SK-N-SH (cell line): ENCODE measurements around the gene SEPTIN10. TPM values are rescaled to one million over a fixed set of nuclear protein-coding genes. Genes with fewer than 3 reads are reported as not detected.

Experiments
- CTCF ChIA-PET: fragments of 300-600, 350-600 bp; formaldehyde crosslinking; extraction: SDS; loops from one replicate; lab custom pipeline; 2021; lab: Yijun Ruan, JAX
- POLR2A ChIA-PET: fragments of 350-600 bp; sonication (Branson Sonifier 250); formaldehyde crosslinking; extraction: SDS; loops from one replicate; lab custom pipeline; 2020; ENCODE audit warnings: antibody characterized with exemption, inconsistent platforms; lab: Yijun Ruan, JAX
- DNase-seq: peaks from one replicate; pipeline ENCODE4 v3.0.0; 2012
- H2AFZ ChIP-seq: fragments of 200-600 bp; sonication (generic); 2 replicates; pipeline ENCODE4 v1.8.1; 2016; ENCODE audit warnings: antibody characterized with exemption, mild to moderate bottlenecking, low read depth
- H3F3A ChIP-seq: fragments of 200-600 bp; sonication (generic); replicated peaks from 2 replicates; pipeline ENCODE3; 2016; ENCODE audit warnings: antibody characterized with exemption, mild to moderate bottlenecking; ENCODE audit not compliant: insufficient read depth
- H3K27ac ChIP-seq, 2 experiments: fragments of 200-500 bp in 1 of 2; fragments of 200-600 bp in 1 of 2; sonication (Bioruptor generic) in 1 of 2; sonication (generic), shearing (Covaris generic) in 1 of 2; 2 replicates each; pipeline versions ENCODE4 v1.5.1 to v1.6.1; 2014 to 2016; ENCODE audit warnings: low read depth in 2 of 2, inconsistent platforms in 1 of 2, low read length in 1 of 2, mild to moderate bottlenecking in 1 of 2, mixed read lengths in 1 of 2
- H3K27me3 ChIP-seq: fragments of 200-600 bp; sonication (generic), shearing (Covaris generic); 2 replicates; pipeline ENCODE4 v1.6.1; 2016; ENCODE audit warnings: mixed run types; ENCODE audit not compliant: insufficient read depth
- H3K36me3 ChIP-seq, 2 experiments: fragments of 200-500 bp in 1 of 2; fragments of 200-600 bp in 1 of 2; sonication (Bioruptor generic) in 1 of 2; sonication (generic) in 1 of 2; replicated peaks in 1 of 2; 2 replicates each; pipeline versions ENCODE3 to v1.5.1; 2014 to 2016; ENCODE audit warnings: low read length in 1 of 2, mild to moderate bottlenecking in 1 of 2; ENCODE audit not compliant: insufficient read depth in 2 of 2, control insufficient read depth in 1 of 2
- H3K4me1 ChIP-seq, 2 experiments: fragments of 200-500 bp in 1 of 2; fragments of 200-600 bp in 1 of 2; sonication (Bioruptor generic) in 1 of 2; sonication (generic), shearing (Covaris generic) in 1 of 2; 2 replicates each; pipeline versions ENCODE4 v1.5.1 to v1.6.1; 2014 to 2016; ENCODE audit warnings: low read depth in 1 of 2, low read length in 1 of 2, mixed run types in 1 of 2; ENCODE audit not compliant: insufficient read depth in 2 of 2, control insufficient read depth in 1 of 2
- H3K4me2 ChIP-seq: fragments of 200-600 bp; sonication (generic), shearing (Covaris generic); 2 replicates; pipeline ENCODE4 v1.6.1; 2017; ENCODE audit warnings: mixed run types
- H3K4me3 ChIP-seq, 2 experiments: fragments of 200-500 bp in 1 of 2; fragments of 200-600 bp in 1 of 2; sonication (Bioruptor generic) in 1 of 2; sonication (generic), shearing (Covaris generic) in 1 of 2; 2 replicates each; pipeline versions ENCODE4 v1.5.1 to v1.8.1; 2014 to 2016; ENCODE audit warnings: low read depth in 2 of 2, inconsistent platforms in 1 of 2, low read length in 1 of 2, mild to moderate bottlenecking in 1 of 2, mixed read lengths in 1 of 2, moderate library complexity in 1 of 2
- H3K79me2 ChIP-seq: fragments of 200-600 bp; sonication (generic); 2 replicates; pipeline ENCODE4 v1.8.1; 2017; ENCODE audit warnings: mild to moderate bottlenecking; ENCODE audit not compliant: insufficient read depth
- H3K9ac ChIP-seq: fragments of 200-600 bp; sonication (generic); 2 replicates; pipeline ENCODE4 v1.6.1; 2017; ENCODE audit warnings: mixed run types
- H3K9me2 ChIP-seq: fragments of 200-600 bp; sonication (generic); 2 replicates; pipeline ENCODE4 v1.6.1; 2017; ENCODE audit warnings: mixed run types
- H3K9me3 ChIP-seq: fragments of 200-600 bp; sonication (generic); 2 replicates; pipeline ENCODE4 v1.6.1; 2017; ENCODE audit warnings: mixed run types, mild to moderate bottlenecking, moderate library complexity
- H4K20me1 ChIP-seq: fragments of 200-600 bp; sonication (generic); 2 replicates; pipeline ENCODE4 v1.6.1; 2017; ENCODE audit warnings: mild to moderate bottlenecking, mixed run types; ENCODE audit not compliant: insufficient read depth
- ELF1 ChIP-seq: IDR thresholded peaks from 2 replicates; pipeline ENCODE4 v1.4.0; 2012
- FOSL2 ChIP-seq: IDR thresholded peaks from 2 replicates; pipeline ENCODE4 v1.4.0; 2012; ENCODE audit warnings: low read depth, mild to moderate bottlenecking, moderate library complexity, borderline replicate concordance
- FOXJ3 ChIP-seq: sonication (generic); formaldehyde crosslinking; IDR thresholded peaks from 2 replicates; pipeline ENCODE4 v1.5.1; 2020; ENCODE audit warnings: mild to moderate bottlenecking, missing genetic modification reagents
- GABPA ChIP-seq: IDR thresholded peaks from 2 replicates; pipeline ENCODE4 v1.4.0; 2012; ENCODE audit warnings: low read depth, mild to moderate bottlenecking
- GATA2 ChIP-seq: sonication (generic); formaldehyde crosslinking; IDR thresholded peaks from 2 replicates; pipeline ENCODE4 v1.5.0; 2020; ENCODE audit warnings: mild to moderate bottlenecking, missing genetic modification reagents
- JUND ChIP-seq: IDR thresholded peaks from 2 replicates; pipeline ENCODE4 v1.4.0; 2012
- MEF2A ChIP-seq: IDR thresholded peaks from 2 replicates; pipeline ENCODE4 v1.4.0; 2012; ENCODE audit warnings: low read depth, borderline replicate concordance
- POLR2AphosphoS5 ChIP-seq: IDR thresholded peaks from 2 replicates; pipeline ENCODE4 v1.6.1; 2012; ENCODE audit warnings: low read depth, low read length
- RAD21 ChIP-seq: IDR thresholded peaks from 2 replicates; pipeline ENCODE4 v1.6.1; 2012; ENCODE audit warnings: mild to moderate bottlenecking, low read length
- RCOR1 ChIP-seq: fragments of 150-350 bp; IDR thresholded peaks from 2 replicates; pipeline ENCODE4 v1.6.1; 2017; ENCODE audit warnings: antibody characterized with exemption, low read length
- RFX5 ChIP-seq: IDR thresholded peaks from 2 replicates; pipeline ENCODE4 v1.6.1; 2012; ENCODE audit warnings: mild to moderate bottlenecking, improper control_type of control experiment, low read length
- SIN3A ChIP-seq: IDR thresholded peaks from 2 replicates; pipeline ENCODE4 v1.6.1; 2012; ENCODE audit warnings: low read depth, mild to moderate bottlenecking, low read length, moderate library complexity, borderline replicate concordance
- SMC3 ChIP-seq: IDR thresholded peaks from 2 replicates; pipeline ENCODE4 v1.6.1; 2012; ENCODE audit warnings: low read depth, low read length, improper control_type of control experiment
- YY1 ChIP-seq: IDR thresholded peaks from 2 replicates; pipeline ENCODE4 v1.4.0; 2012; ENCODE audit warnings: low read depth, mild to moderate bottlenecking
- WGBS: methylation state at CpG from one replicate; pipeline ENCODE4 v1.1.6; 2017; ENCODE audit warnings: low lambda C conversion rate; 5-methylcytosine and 5-hydroxymethylcytosine counted together
- polyA plus RNA-seq, 3 experiments: library from polyadenylated mRNA; depleted of rRNA; stranded (reverse); fragments of >200 nt; gene quantifications; 2 replicates each; pipeline ENCODE4 v1.2.3, GENCODE V29; 2012
- TF ChIP-seq, protein P1 (sequence below): IDR thresholded peaks from 2 replicates; pipeline ENCODE4 v1.6.1; 2012; ENCODE audit warnings: mild to moderate bottlenecking, low read depth, low read length, moderate library complexity
- TF ChIP-seq, protein P2 (sequence below): IDR thresholded peaks from 2 replicates; pipeline ENCODE4 v1.4.0; 2012; ENCODE audit warnings: low read depth

The SEPTIN10 gene
- polyA plus RNA-seq, 1 of the 3 experiments (the other 2 are of a cell fraction), result 46.5 TPM

DNA sequence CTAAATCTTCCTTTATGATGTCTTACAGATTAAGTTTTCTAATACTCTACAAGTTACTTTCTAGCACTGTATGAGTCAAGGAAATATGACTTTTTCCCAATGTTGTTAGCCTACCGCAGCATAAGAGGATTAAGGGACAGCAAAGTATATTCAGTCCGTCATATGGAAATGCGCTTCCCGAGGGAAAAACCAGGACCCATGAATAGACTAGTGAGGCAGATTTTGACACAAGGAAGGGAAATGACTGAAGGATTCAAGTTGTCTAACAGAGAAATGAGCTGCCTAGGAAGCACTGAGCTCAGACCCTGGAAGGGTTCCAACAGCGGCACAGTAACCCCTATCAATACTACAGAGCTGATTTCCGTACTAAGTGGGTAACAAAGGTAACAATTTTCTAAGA, 12.0 kb downstream of the SEPTIN10 start (continued):
- TF ChIP-seq, protein P1, sequence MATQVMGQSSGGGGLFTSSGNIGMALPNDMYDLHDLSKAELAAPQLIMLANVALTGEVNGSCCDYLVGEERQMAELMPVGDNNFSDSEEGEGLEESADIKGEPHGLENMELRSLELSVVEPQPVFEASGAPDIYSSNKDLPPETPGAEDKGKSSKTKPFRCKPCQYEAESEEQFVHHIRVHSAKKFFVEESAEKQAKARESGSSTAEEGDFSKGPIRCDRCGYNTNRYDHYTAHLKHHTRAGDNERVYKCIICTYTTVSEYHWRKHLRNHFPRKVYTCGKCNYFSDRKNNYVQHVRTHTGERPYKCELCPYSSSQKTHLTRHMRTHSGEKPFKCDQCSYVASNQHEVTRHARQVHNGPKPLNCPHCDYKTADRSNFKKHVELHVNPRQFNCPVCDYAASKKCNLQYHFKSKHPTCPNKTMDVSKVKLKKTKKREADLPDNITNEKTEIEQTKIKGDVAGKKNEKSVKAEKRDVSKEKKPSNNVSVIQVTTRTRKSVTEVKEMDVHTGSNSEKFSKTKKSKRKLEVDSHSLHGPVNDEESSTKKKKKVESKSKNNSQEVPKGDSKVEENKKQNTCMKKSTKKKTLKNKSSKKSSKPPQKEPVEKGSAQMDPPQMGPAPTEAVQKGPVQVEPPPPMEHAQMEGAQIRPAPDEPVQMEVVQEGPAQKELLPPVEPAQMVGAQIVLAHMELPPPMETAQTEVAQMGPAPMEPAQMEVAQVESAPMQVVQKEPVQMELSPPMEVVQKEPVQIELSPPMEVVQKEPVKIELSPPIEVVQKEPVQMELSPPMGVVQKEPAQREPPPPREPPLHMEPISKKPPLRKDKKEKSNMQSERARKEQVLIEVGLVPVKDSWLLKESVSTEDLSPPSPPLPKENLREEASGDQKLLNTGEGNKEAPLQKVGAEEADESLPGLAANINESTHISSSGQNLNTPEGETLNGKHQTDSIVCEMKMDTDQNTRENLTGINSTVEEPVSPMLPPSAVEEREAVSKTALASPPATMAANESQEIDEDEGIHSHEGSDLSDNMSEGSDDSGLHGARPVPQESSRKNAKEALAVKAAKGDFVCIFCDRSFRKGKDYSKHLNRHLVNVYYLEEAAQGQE, result no peak
- no peak for TF ChIP-seq SMC3
- TF ChIP-seq RCOR1, result no peak
- TF ChIP-seq FOXJ3 (CRISPR knock-in tag), result no peak

DNA sequence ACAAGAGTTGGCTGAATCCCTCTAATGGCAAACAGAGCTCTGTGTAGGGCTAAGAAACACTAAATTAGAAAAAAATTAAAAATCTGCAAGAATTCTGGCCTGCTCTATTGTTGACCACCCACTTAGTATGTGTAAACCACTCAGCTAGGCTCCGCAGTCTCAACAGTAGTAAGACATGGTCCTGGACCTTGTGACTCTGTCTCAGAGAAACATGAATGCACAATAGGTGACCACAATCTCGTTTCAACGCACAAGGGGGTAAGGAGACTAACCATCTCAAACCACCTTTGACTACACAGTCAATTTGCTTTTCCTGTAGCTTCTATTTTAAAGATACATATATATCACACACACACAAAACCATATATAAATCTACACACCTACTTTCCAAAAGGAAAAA, 16.5 kb downstream of the SEPTIN10 start:
- H3K27ac ChIP-seq, result no peak overlapping the region
- 92% methylated on average over 3 of the region's 3 CpGs for WGBS
- H3K27me3 ChIP-seq, result no peaks in the 10 kb centered on the region
- ChIA-PET POLR2A (no interaction called here), CTCF (interaction anchor here (0.8 to 1.6 kb wide), 2 partner anchors 50 to 87 kb away, joined by 3 to 4 read pairs; no protein-coding TSS in a partner anchor)
- no peaks in the 10 kb centered on the region; a peak in 3 of 4 replicates for H3K4me1 ChIP-seq
- no peaks in the 10 kb centered on the region for H3K9me2 ChIP-seq
- H4K20me1 ChIP-seq, result peaks cover 65% of the 10 kb centered on the region
- no peak overlapping the region for H2AFZ ChIP-seq
- no peak overlapping the region for H3K4me3 ChIP-seq
- H3K9ac ChIP-seq, result no peak overlapping the region
- H3K79me2 ChIP-seq, result peaks cover 100% of the 10 kb centered on the region
- H3K36me3 ChIP-seq, result peaks cover 0 to 22% of the 10 kb centered on the region in 2 experiments
- TF ChIP-seq YY1 (no peak), RAD21 (no peak), POLR2AphosphoS5 (no peak), FOSL2 (no peak), ELF1 (no peak), MEF2A (no peak), SIN3A (no peak), GABPA (no peak), JUND (no peak)
- TF ChIP-seq, protein P2, sequence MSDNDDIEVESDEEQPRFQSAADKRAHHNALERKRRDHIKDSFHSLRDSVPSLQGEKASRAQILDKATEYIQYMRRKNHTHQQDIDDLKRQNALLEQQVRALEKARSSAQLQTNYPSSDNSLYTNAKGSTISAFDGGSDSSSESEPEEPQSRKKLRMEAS, result no peak
- no peaks in the 10 kb centered on the region for H3K9me3 ChIP-seq
- no peaks in the 10 kb centered on the region for H3F3A ChIP-seq
- no peak overlapping the region for H3K4me2 ChIP-seq
- DNase-seq, result no peak

DNA sequence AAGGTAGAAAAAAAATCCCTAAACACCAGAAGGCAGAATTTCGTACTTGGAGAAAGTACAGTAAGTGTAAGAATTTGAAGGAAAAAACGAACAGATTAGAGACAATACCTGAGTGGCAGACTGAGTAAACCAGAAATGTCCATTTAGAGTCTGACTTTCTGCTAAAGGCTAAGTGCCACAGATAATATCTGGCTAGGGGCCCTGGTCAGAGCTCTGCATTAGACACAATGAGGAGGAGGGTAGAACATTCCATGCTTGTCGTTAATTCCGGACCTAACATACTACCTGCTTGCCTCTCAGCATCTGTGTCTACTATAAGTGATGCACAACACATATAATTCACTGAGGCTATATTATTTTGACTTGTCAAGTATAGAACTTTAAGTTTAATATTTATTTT, 18.1 kb downstream of the SEPTIN10 start:
- H3F3A ChIP-seq, result no peaks in the 10 kb centered on the region
- no peak overlapping the region for H2AFZ ChIP-seq
- peaks cover 50% of the 10 kb centered on the region for H4K20me1 ChIP-seq
- no peak overlapping the region for H3K4me2 ChIP-seq
- peaks cover 98% of the 10 kb centered on the region for H3K79me2 ChIP-seq
- H3K9me2 ChIP-seq, result no peaks in the 10 kb centered on the region
- no peaks in the 10 kb centered on the region for H3K27me3 ChIP-seq
- H3K27ac ChIP-seq, result no peak overlapping the region
- no peaks in the 10 kb centered on the region; a peak in 3 of 4 replicates for H3K4me1 ChIP-seq
- 82% methylated on average over 4 of the region's 4 CpGs for WGBS
- POLR2A ChIA-PET, result no interaction called here
- DNase-seq, result peak; percentile 65
- H3K36me3 ChIP-seq, result peaks cover 0 to 20% of the 10 kb centered on the region in 2 experiments
- CTCF ChIA-PET, result interaction anchor here (1.7 to 1.9 kb wide), 2 partner anchors 11 to 49 kb away, joined by 4 to 5 read pairs; no protein-coding TSS in a partner anchor
- H3K4me3 ChIP-seq, result no peak overlapping the region
- TF ChIP-seq YY1 (no peak), GATA2 (0 out of 2 replicates have a peak, but pooled peaks have one; percentile 12), RFX5 (no peak)
- no peak overlapping the region for H3K9ac ChIP-seq
- no peaks in the 10 kb centered on the region for H3K9me3 ChIP-seq
